Measurements from ENCODE around the gene PPP1R9B.

Gene PPP1R9B

DNA sequence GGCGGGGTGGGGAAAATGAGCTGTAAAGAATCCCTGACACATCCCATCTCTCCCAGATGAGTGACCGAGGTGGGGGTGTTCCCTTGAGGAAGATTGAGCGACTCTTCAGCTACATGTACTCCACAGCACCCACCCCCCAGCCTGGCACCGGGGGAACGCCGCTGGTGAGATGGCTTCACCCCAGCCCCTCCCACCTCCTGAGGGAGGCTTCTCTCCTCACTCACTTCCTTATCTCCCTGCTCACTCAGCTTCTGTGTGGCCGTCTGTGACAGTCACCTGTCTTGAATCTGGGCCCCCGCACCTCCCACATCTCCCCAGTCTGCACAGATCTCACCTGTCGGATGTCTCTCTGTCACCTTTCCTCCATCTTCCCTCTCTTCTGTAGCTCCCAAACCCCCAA is 41.9 kb downstream of the PPP1R9B start:
- H3K4me3 ChIP-seq (ENCODE audit: low read depth, low read length): no peak overlapping the region
- no peak for DNase-seq (ENCODE audit: low read depth)
- TF ChIP-seq, protein P1, sequence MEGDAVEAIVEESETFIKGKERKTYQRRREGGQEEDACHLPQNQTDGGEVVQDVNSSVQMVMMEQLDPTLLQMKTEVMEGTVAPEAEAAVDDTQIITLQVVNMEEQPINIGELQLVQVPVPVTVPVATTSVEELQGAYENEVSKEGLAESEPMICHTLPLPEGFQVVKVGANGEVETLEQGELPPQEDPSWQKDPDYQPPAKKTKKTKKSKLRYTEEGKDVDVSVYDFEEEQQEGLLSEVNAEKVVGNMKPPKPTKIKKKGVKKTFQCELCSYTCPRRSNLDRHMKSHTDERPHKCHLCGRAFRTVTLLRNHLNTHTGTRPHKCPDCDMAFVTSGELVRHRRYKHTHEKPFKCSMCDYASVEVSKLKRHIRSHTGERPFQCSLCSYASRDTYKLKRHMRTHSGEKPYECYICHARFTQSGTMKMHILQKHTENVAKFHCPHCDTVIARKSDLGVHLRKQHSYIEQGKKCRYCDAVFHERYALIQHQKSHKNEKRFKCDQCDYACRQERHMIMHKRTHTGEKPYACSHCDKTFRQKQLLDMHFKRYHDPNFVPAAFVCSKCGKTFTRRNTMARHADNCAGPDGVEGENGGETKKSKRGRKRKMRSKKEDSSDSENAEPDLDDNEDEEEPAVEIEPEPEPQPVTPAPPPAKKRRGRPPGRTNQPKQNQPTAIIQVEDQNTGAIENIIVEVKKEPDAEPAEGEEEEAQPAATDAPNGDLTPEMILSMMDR (conservative IDR thresholded peaks at IDR 0.05; ENCODE audit: low read depth, low read length): no peak

DNA sequence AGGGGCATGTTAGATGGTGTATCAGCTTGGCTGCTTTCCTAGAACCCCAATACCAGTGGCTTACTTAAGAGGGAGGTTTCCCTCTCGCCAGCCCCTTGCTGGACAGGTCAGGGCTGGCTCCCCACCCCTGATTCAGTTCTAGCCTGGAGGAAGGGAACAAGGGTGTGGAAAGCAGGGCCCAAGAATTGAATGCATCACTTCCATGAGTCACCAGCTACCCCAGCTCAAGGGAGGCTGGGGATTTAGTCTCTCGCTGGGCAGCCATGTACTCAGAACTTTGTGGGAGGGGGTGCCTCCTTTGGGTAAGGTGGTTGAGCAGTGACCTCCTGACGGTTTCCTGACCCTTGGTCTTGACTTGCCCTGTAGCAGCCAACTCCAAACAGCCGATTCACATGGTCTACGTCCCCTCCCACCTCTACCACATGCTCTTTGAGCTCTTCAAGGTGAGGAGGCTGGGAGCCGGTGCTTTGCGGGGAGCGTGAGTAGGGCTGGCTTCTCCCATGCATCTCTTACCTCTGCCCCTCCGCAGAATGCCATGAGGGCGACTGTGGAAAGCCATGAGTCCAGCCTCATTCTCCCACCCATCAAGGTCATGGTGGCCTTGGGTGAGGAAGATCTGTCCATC is 42.6 kb downstream of the PPP1R9B start:
- TF ChIP-seq, protein P1 (conservative IDR thresholded peaks at IDR 0.05; ENCODE audit: low read depth, low read length): no peak
- no peak for DNase-seq (ENCODE audit: low read depth)
- no peak overlapping the region for H3K4me3 ChIP-seq (ENCODE audit: low read depth, low read length)

DNA sequence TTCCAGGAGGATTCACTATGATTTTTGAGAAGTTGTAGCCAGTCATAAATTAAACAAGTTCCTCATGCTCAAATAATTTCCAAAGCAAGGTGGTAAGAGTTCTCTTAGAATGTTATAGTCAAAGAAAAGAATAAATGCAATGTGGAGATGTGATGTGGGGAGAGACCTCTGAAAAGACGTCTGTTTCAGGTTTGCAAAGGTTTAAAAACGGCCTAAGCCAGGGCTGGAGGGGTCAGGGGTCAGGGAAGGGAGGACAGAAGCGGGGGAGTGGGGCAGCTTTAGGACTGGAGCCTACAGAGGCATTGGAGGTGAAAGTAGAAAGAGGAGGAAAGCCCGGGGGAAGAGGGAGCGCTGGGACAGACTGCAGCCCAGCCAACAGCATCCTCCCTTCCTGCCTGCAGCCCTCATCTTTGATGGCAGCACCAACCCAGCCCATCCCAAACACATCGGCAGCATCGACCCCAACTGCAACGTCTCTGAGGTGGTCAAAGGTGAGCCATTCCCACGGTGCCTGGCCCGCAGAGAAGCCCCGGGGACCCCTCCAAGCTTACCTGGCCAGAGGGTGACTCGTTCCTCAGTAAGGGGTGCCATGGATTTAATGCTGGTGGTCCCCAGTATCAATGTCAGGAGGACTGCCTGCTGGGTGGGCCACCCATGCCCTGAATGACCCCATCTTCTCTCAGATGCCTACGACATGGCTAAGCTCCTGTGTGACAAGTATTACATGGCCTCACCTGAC is 43.9 kb downstream of the PPP1R9B start:
- DNase-seq (ENCODE audit: low read depth): no peak
- H3K4me3 ChIP-seq (ENCODE audit: low read depth, low read length): no peak overlapping the region
- TF ChIP-seq, protein P1 (conservative IDR thresholded peaks at IDR 0.05; ENCODE audit: low read depth, low read length): no peak

DNA sequence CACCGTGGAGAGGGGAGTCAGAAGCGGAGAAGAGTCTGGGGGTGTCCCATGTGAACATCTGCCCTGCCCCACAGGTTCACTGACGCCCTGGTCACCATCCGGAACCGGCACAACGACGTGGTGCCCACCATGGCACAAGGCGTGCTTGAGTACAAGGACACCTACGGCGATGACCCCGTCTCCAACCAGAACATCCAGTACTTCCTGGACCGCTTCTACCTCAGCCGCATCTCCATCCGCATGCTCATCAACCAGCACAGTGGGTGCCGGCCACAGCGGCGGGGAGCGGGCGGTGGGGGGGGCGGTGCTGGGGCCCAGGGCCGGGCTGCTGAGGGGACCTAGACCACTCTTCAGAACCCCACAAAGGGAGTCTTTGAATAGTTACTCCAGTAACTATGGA is 44.7 kb downstream of the PPP1R9B start:
- H3K4me3 ChIP-seq (ENCODE audit: low read depth, low read length): no peak overlapping the region
- DNase-seq (ENCODE audit: low read depth): no peak
- TF ChIP-seq, protein P1 (conservative IDR thresholded peaks at IDR 0.05; ENCODE audit: low read depth, low read length): no peak

DNA sequence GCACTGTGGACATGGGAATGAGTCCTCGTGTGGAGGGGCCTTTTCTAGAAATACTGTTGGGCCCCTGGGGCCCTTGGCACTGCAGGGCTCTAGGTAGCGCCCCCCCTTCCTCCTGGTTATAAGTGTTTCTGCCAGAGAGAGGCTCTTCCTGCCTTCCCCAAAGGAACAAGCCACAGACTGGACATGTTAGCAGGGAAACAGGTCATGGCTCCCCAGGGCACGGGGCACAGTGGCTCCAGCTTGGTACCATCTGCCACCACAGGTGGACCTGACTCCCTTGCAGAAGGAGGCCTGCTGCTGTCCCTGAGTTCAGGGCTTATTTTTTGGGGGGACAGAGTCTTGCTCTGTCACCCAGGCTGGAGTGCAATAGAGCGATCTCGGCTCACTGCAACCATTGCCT is 46.5 kb downstream of the PPP1R9B start:
- no peak overlapping the region for H3K4me3 ChIP-seq (ENCODE audit: low read depth, low read length)
- DNase-seq (ENCODE audit: low read depth): no peak
- TF ChIP-seq, protein P1 (conservative IDR thresholded peaks at IDR 0.05; ENCODE audit: low read depth, low read length): no peak

DNA sequence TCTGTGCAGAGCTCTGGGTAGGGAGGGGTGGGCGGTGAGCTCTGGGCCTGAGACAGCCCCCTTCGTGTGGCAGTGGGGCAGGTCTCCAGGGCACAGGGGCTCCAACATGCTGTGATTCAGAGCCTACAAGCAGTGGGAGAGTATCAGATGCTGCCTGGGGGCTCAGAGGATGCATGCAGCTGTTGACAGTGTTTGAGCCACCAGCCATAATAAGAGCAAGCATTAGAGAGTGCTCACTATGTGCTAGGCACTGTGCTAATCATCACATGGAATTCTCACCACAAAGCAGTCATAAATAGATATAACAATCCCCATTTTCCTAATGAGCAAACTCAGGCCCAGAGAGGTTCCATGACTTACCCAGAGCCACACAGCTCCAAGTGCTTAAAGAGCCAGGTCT is 47.2 kb downstream of the PPP1R9B start:
- H3K4me3 ChIP-seq (ENCODE audit: low read depth, low read length): no peak overlapping the region
- DNase-seq (ENCODE audit: low read depth): no peak
- TF ChIP-seq, protein P1 (conservative IDR thresholded peaks at IDR 0.05; ENCODE audit: low read depth, low read length): no peak
